Stomach (tissue), 9 donors: ENCODE data around the gene GRIA3. TPM values are rescaled to one million over a fixed set of nuclear protein-coding genes. Genes with fewer than 3 reads are reported as not detected.

Experiments used
- DNase-seq, 2 donors: peaks; one replicate each; pipeline versions ENCODE4 v3.0.0 to v3.0.0-alpha.2; 2013 to 2019
- H3K27ac ChIP-seq, 5 donors: fragments of 200-600 bp in 4 of 5; sonication (generic) in 4 of 5; one replicate each; pipeline ENCODE4 v1.5.1; 2013 to 2019; ENCODE audit warnings: mild to moderate bottlenecking in 1 of 5, moderate library complexity in 1 of 5
- H3K27me3 ChIP-seq, 3 donors: fragments of 200-600 bp; sonication (generic); one replicate each; pipeline ENCODE4 v1.5.1; 2017 to 2019; ENCODE audit warnings: mixed run types in 1 of 3
- H3K36me3 ChIP-seq, 4 donors: fragments of 200-600 bp; sonication (generic); 1 replicate in 3 of 4; 2 replicates in 1 of 4; pipeline ENCODE4 v1.5.1; 2016 to 2019
- H3K4me1 ChIP-seq, 4 donors: fragments of 200-600 bp; sonication (generic); one replicate each; pipeline ENCODE4 v1.5.1; 2016 to 2019
- H3K4me3 ChIP-seq, 4 donors: fragments of 200-600 bp; sonication (generic) in 3 of 4; one replicate each; pipeline ENCODE4 v1.5.1; 2016 to 2019; ENCODE audit warnings: mild to moderate bottlenecking in 1 of 4
- H3K9me3 ChIP-seq, 4 donors: fragments of 200-600 bp; sonication (generic); one replicate each; pipeline ENCODE4 v1.5.1; 2016 to 2019
- EP300 ChIP-seq: sonication (generic); formaldehyde crosslinking; IDR thresholded peaks from one replicate; pipeline ENCODE4 v1.6.1; 2017; ENCODE audit warnings: antibody characterized with exemption
- POLR2A ChIP-seq, 4 donors: fragments of 450-650 bp; IDR thresholded peaks; one replicate each; pipeline ENCODE4 v1.6.1; 2016; ENCODE audit warnings: antibody characterized with exemption in 4 of 4, control low read depth in 2 of 4, mild to moderate bottlenecking in 1 of 4, moderate library complexity in 1 of 4
- POLR2AphosphoS5 ChIP-seq, 3 donors: sonication (generic); formaldehyde crosslinking; IDR thresholded peaks; one replicate each; pipeline ENCODE4 v1.6.1; 2016; ENCODE audit warnings: antibody characterized with exemption in 3 of 3
- WGBS, 5 donors: extraction: QIAGEN DNeasy Blood & Tissue Kit in 3 of 5; methylation state at CpG; one replicate each; pipeline versions ENCODE4 v1.1.5 to v1.1.7; 2013 to 2018; 5-methylcytosine and 5-hydroxymethylcytosine counted together
- intact Hi-C: fragments of 100-400 bp; cut with DNase I; formaldehyde crosslinking; loops from one replicate; pipeline ENCODE4 v1.15.1; 2023; ENCODE audit warnings: low total_unique reads
- polyA plus RNA-seq, 3 donors: library from polyadenylated mRNA; stranded (reverse); fragments of 200-250 nt; gene quantifications; one replicate each; pipeline ENCODE4 v1.2.3, GENCODE V29; 2013
- total RNA-seq, 5 donors: library from RNA; depleted of rRNA; stranded (reverse); fragments of >200 nt; gene quantifications; one replicate each; pipeline versions ENCODE4 v1.1.0 to v1.2.3, GENCODE V29; 2014 to 2016
- TF ChIP-seq, protein P1 (sequence below), 7 experiments: fragments of 450-650 bp in 4 of 7; fragments of 200-600 bp in 3 of 7; sonication (generic) in 3 of 7; IDR thresholded peaks; one replicate each; pipeline ENCODE4 v1.5.1; 2016 to 2019; ENCODE audit warnings: antibody characterized with exemption in 7 of 7, control low read depth in 2 of 7, mild to moderate bottlenecking in 1 of 7
- donor health status: healthy with polysubstance abuse.
- donor health status: Bipolar disorder and iron deficiency.
- donor health status: healthy.

The GRIA3 gene
- total and polyA plus RNA-seq, 8 donors: 0.87 to 4.7 (median 2.1) TPM; not detected in 3

DNA sequence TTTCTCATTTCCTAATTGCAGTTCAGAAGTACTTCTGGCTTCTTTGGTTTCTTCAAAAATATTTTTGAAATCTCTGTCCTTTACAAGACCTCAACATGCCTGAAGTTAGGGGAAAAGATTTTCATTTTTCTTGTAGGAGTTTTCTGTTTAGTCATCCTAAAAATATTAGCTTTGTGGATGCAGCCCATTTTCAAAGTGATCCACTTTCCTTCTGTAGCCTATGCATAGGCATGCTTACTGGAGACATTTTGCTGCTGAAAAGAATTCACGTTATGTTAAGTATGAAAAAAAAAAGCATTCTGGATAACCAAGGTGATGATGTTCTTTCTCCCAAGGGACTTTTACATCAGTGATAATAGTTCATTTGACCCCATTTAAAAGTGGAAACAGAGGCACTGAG, 303.2 kb downstream of the GRIA3 start:
- 55 to 100% (median 91%) methylated on average over 1 of the region's 1 CpG for WGBS, 5 donors
- H3K27ac ChIP-seq: no peak overlapping the region
- H3K4me1 ChIP-seq: no peaks in the 10 kb centered on the region
- no peaks in the 10 kb centered on the region for H3K27me3 ChIP-seq
- intact Hi-C loops: no loop called here
- H3K36me3 ChIP-seq: no peaks in the 10 kb centered on the region
- no peak for DNase-seq
- no peaks in the 10 kb centered on the region for H3K9me3 ChIP-seq
- H3K4me3 ChIP-seq: no peak overlapping the region
- TF ChIP-seq POLR2AphosphoS5 (IDR thresholded peaks at IDR 0.05): no peak
- no peak for TF ChIP-seq POLR2A (IDR thresholded peaks at IDR 0.05)
- TF ChIP-seq, protein P1, sequence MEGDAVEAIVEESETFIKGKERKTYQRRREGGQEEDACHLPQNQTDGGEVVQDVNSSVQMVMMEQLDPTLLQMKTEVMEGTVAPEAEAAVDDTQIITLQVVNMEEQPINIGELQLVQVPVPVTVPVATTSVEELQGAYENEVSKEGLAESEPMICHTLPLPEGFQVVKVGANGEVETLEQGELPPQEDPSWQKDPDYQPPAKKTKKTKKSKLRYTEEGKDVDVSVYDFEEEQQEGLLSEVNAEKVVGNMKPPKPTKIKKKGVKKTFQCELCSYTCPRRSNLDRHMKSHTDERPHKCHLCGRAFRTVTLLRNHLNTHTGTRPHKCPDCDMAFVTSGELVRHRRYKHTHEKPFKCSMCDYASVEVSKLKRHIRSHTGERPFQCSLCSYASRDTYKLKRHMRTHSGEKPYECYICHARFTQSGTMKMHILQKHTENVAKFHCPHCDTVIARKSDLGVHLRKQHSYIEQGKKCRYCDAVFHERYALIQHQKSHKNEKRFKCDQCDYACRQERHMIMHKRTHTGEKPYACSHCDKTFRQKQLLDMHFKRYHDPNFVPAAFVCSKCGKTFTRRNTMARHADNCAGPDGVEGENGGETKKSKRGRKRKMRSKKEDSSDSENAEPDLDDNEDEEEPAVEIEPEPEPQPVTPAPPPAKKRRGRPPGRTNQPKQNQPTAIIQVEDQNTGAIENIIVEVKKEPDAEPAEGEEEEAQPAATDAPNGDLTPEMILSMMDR (IDR thresholded peaks at IDR 0.05): no peak

DNA sequence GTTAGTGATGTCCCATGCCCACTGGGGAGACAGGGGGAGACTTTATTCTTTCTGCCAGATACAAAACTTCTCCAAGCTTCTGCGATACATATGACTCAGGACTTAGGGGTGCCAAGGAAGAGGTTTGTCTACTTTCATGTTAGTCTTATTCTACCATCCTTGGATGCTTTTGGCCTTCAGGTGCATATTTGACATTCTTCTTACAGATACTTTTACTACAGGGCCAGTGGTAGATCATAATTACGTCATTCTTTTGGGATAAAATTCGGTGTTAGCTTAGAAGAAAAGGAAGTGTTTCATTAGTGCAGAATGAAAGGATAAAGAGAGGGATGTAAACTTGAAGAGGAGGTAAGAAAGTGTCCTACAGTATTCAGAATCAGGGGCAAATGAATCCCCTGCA, 303.6 kb downstream of the GRIA3 start:
- H3K4me3 ChIP-seq: no peak overlapping the region
- 69 to 91% (median 86%) methylated on average over 3 of the region's 3 CpGs for WGBS, 5 donors
- no peaks in the 10 kb centered on the region for H3K27me3 ChIP-seq
- TF ChIP-seq, protein P1 (IDR thresholded peaks at IDR 0.05): no peak
- no peak for TF ChIP-seq EP300
- no peak for TF ChIP-seq POLR2AphosphoS5 (IDR thresholded peaks at IDR 0.05)
- no peak for TF ChIP-seq POLR2A (IDR thresholded peaks at IDR 0.05)
- DNase-seq: no peak
- H3K9me3 ChIP-seq: no peaks in the 10 kb centered on the region
- H3K36me3 ChIP-seq: no peaks in the 10 kb centered on the region
- intact Hi-C loops: no loop called here
- H3K27ac ChIP-seq: no peak overlapping the region
- no peaks in the 10 kb centered on the region for H3K4me1 ChIP-seq

DNA sequence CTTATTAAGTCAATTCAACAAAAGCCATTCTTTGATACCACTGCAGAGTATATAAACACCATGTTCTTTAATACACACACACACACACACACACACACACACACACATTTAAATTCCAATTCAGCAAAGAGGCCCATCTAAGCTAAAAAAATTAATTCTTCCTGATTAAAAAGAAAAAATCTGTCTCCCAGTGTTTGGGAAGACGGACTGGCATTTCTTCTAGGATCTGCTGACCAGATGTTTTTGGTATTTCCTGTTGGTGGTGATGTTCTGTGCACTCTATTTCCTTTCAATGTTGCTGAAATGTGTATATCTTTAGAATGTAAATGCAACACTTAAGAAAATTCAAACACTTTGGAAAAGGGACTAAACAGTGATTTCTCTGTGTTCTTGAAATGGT, 304.9 kb downstream of the GRIA3 start:
- no peak overlapping the region for H3K4me3 ChIP-seq
- H3K4me1 ChIP-seq: no peaks in the 10 kb centered on the region
- no peaks in the 10 kb centered on the region for H3K36me3 ChIP-seq
- H3K27ac ChIP-seq: no peak overlapping the region
- no peaks in the 10 kb centered on the region for H3K9me3 ChIP-seq
- no peaks in the 10 kb centered on the region for H3K27me3 ChIP-seq
- WGBS, 5 donors: 36 to 76% (median 59%) methylated on average over 1 of the region's 1 CpG
- intact Hi-C loops: no loop called here
- TF ChIP-seq, protein P1 (IDR thresholded peaks at IDR 0.05): no peak
- TF ChIP-seq POLR2AphosphoS5 (IDR thresholded peaks at IDR 0.05) (no peak), POLR2A (IDR thresholded peaks at IDR 0.05) (no peak), EP300 (no peak)
- no peak for DNase-seq

DNA sequence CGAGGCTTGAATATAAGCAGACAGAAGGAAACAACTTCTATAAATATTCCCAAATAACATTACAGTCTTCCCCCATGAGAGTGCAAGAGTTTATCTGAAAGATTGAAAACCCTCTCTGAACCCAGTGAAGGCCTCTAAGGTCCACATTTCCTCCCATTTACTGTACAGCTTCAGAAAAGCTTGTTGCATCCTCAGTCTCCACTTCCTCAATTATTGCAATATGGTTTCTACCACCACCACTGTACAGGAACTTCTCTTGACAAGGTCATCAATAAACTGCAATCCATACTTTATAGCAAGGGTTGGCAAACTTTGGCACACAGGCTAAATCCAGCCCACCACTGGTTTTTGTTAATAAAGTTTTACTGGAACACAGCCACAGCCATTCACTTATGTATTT, 309.8 kb downstream of the GRIA3 start:
- no peak for TF ChIP-seq EP300
- no peaks in the 10 kb centered on the region for H3K27me3 ChIP-seq
- no peaks in the 10 kb centered on the region for H3K4me1 ChIP-seq
- DNase-seq: no peak
- WGBS, 5 donors: 20 to 76% (median 50%) methylated on average over 1 of the region's 1 CpG
- H3K4me3 ChIP-seq: no peak overlapping the region
- intact Hi-C loops: no loop called here
- H3K9me3 ChIP-seq: no peaks in the 10 kb centered on the region
- no peaks in the 10 kb centered on the region for H3K36me3 ChIP-seq
- H3K27ac ChIP-seq: no peak overlapping the region

DNA sequence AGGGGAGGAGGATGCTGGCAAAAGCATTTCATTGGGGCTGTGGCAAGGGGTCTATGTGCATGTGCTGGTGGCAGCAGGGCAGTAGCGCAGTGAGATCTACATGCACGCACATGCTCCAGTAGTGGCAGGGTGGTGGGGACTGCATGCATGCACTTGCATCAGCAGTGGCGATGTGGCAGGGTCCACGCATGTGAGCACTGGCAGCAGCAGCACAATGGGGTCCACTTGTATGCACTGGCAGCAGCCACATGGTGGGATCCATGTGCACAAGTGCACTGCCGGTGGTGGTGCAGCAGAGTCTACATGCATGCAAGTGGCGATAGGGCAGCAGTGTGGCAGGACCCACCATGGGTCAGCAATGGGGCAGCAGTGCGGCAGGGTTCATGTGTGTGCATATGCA, 315.7 kb downstream of the GRIA3 start:
- H3K27me3 ChIP-seq: no peaks in the 10 kb centered on the region
- WGBS, 5 donors: 77 to 100% (median 98%) methylated on average over 6 to 7 of the region's 7 CpGs
- H3K27ac ChIP-seq: no peak overlapping the region
- H3K36me3 ChIP-seq: no peaks in the 10 kb centered on the region
- no peaks in the 10 kb centered on the region for H3K4me1 ChIP-seq
- TF ChIP-seq POLR2AphosphoS5 (IDR thresholded peaks at IDR 0.05) (no peak), POLR2A (IDR thresholded peaks at IDR 0.05) (no peak), EP300 (no peak)
- TF ChIP-seq, protein P1 (IDR thresholded peaks at IDR 0.05): no peak
- H3K9me3 ChIP-seq: no peaks in the 10 kb centered on the region
- no peak overlapping the region for H3K4me3 ChIP-seq
- intact Hi-C loops: no loop called here
- no peak for DNase-seq
